HAP-1 (cell line): ENCODE results near the gene HILPDA.

Experiments used
- DNase-seq, 2 experiments: peaks; one replicate each; pipeline ENCODE4 v3.0.0-alpha.2; 2016 to 2020; ENCODE audit warnings: low spot score in 2 of 2
- H3K27me3 ChIP-seq: fragments of 250-450 bp; sonication (Bioruptor Pico); 2 replicates; pipeline ENCODE4 v1.5.1; 2020; ENCODE audit warnings: low read depth, mild to moderate bottlenecking, moderate library complexity
- H3K36me3 ChIP-seq: fragments of 250-450 bp; sonication (Bioruptor Pico); replicated peaks from 2 replicates; pipeline ENCODE4 v1.5.1; 2020; ENCODE audit warnings: mild to moderate bottlenecking
- H3K4me1 ChIP-seq: fragments of 250-450 bp; sonication (Bioruptor Pico); 2 replicates; pipeline ENCODE4 v1.5.1; 2020; ENCODE audit warnings: mild to moderate bottlenecking
- H3K4me3 ChIP-seq: fragments of 250-450 bp; sonication (Bioruptor Pico); 2 replicates; pipeline ENCODE4 v1.5.1; 2020; ENCODE audit warnings: mild to moderate bottlenecking, moderate library complexity
- H3K9me3 ChIP-seq: fragments of 250-450 bp; sonication (Bioruptor Pico); 2 replicates; pipeline ENCODE4 v1.5.1; 2020; ENCODE audit warnings: mild to moderate bottlenecking, moderate library complexity
- in situ Hi-C: fragments of 300-500 bp; cut with MboI; formaldehyde crosslinking; loops from 3 replicates; pipeline ENCODE4 v1.14.3; 2020; ENCODE audit warnings: low sequenced_read_pairs, inconsistent platforms, mixed read lengths

The HILPDA gene, protein sequence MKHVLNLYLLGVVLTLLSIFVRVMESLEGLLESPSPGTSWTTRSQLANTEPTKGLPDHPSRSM

GRCh38 chr7:128455543-128456254 is at the start of gene HILPDA:
HILPDA (plus strand) TSS chr7:128455878; CDS start chr7:128457269, 1,391 bp downstream.
- in situ Hi-C loops: no loop called here
- H3K4me1 ChIP-seq: peaks cover 12% of the 10 kb centered on the region

GRCh38 chr7:128406314-128407232 is 49.1 kb upstream of the HILPDA start:
- Histone ChIP-seq H3K4me1 (peaks cover 33% of the 10 kb centered on the region), H3K9me3 (no peaks in the 10 kb centered on the region), H3K4me3 (no peak overlapping the region), H3K36me3 (peaks cover 22% of the 10 kb centered on the region), H3K27me3 (no peaks in the 10 kb centered on the region)
- no peak for DNase-seq
- in situ Hi-C loops: no loop called here

More at GRCh38 chr7:128455543-128456254, at the start of gene HILPDA:
- H3K27me3 ChIP-seq: peaks cover 5% of the 10 kb centered on the region; the same call in 1 of the 2 replicates
- no peaks in the 10 kb centered on the region for H3K9me3 ChIP-seq
- peaks cover 11% of the 10 kb centered on the region for H3K36me3 ChIP-seq
- peak; percentile 83 to 95 for DNase-seq
- H3K4me3 ChIP-seq: peak within 1 kb of the TSS; percentile 85

GRCh38 chr7:128407233-128407589 is 48.5 kb upstream of the HILPDA start:
- in situ Hi-C loops: no loop called here
- H3K4me1 ChIP-seq: peaks cover 33% of the 10 kb centered on the region
- no peak for DNase-seq

GRCh38 chr7:128407751-128408708 is 47.6 kb upstream of the HILPDA start:
- in situ Hi-C loops: no loop called here
- no peaks in the 10 kb centered on the region for H3K9me3 ChIP-seq
- no peaks in the 10 kb centered on the region for H3K27me3 ChIP-seq
- peak in 1 of 2 experiments; percentile 34 for DNase-seq
- H3K4me1 ChIP-seq: peaks cover 33% of the 10 kb centered on the region
- H3K4me3 ChIP-seq: peak overlapping the region; percentile 57
- H3K36me3 ChIP-seq: peaks cover 10% of the 10 kb centered on the region

More at GRCh38 chr7:128407233-128407589, 48.5 kb upstream of the HILPDA start:
- H3K36me3 ChIP-seq: peaks cover 18% of the 10 kb centered on the region
- no peaks in the 10 kb centered on the region for H3K9me3 ChIP-seq
- H3K27me3 ChIP-seq: no peaks in the 10 kb centered on the region
- H3K4me3 ChIP-seq: no peak overlapping the region

GRCh38 chr7:128408709-128409595 is 46.7 kb upstream of the HILPDA start:
- Histone ChIP-seq H3K4me3 (peak overlapping the region; percentile 57), H3K9me3 (no peaks in the 10 kb centered on the region), H3K27me3 (no peaks in the 10 kb centered on the region), H3K36me3 (peaks cover 4% of the 10 kb centered on the region), H3K4me1 (peaks cover 32% of the 10 kb centered on the region)
- in situ Hi-C loops: no loop called here
- peak in 1 of 2 experiments; percentile 46 for DNase-seq

GRCh38 chr7:128409596-128410450 is 45.9 kb upstream of the HILPDA start, which contains the start of gene IMPDH1:
IMPDH1 (minus strand) TSS chr7:128409982; CDS start chr7:128409901, 81 bp downstream.
- H3K36me3 ChIP-seq: peaks cover under 1% of the 10 kb centered on the region
- H3K4me1 ChIP-seq: peaks cover 23% of the 10 kb centered on the region
- H3K9me3 ChIP-seq: no peaks in the 10 kb centered on the region
- H3K4me3 ChIP-seq: peak within 1 kb of the TSS; percentile 57
- in situ Hi-C loops: no loop called here
- H3K27me3 ChIP-seq: no peaks in the 10 kb centered on the region
- peak; percentile 73 to 94 for DNase-seq

GRCh38 chr7:128410451-128410753 is 45.3 kb upstream of the HILPDA start:
- H3K9me3 ChIP-seq: no peaks in the 10 kb centered on the region
- no peaks in the 10 kb centered on the region; the same call in none of the 2 replicates for H3K36me3 ChIP-seq
- H3K4me3 ChIP-seq: peak overlapping the region; percentile 57
- peaks cover 22% of the 10 kb centered on the region for H3K4me1 ChIP-seq
- no peaks in the 10 kb centered on the region for H3K27me3 ChIP-seq
- in situ Hi-C loops: no loop called here
- no peak for DNase-seq

DNA sequence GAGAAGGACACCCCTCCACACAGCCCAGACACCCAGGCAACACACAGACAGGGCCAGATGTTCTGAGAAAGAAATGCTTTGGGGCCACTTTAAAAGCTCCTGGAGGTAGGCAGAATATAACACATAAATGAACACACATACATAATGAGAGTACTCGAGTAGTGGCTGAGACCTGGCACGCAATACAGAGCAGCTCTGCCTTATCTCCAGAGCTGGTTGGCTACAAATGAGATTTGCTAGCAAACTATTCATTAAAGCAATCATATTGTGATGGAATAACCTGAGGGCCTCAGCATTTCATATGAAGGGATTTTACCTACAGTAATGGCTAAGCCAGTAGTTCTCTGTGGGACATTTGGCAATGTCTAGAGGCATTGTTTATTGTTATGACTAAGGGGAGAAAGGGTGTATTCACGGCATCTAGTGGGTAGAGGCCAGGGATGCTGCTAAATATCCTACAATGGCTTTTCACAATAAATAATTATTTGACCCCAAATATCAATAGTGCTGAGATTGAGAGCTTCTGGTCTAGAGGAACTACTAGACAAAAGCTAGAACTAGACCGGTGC is 40.4 kb upstream of the HILPDA start:
- no peak for DNase-seq

GRCh38 chr7:128417071-128417470 is 38.6 kb upstream of the HILPDA start:
- Histone ChIP-seq H3K27me3 (no peaks in the 10 kb centered on the region), H3K9me3 (no peaks in the 10 kb centered on the region), H3K4me1 (no peaks in the 10 kb centered on the region), H3K4me3 (no peak overlapping the region), H3K36me3 (no peaks in the 10 kb centered on the region)
- DNase-seq: no peak
- in situ Hi-C loops: no loop called here

More for the DNA sequence above, 40.4 kb upstream of the HILPDA start:
- Histone ChIP-seq H3K4me3 (no peak overlapping the region), H3K27me3 (no peaks in the 10 kb centered on the region), H3K4me1 (peaks cover 3% of the 10 kb centered on the region), H3K36me3 (no peaks in the 10 kb centered on the region), H3K9me3 (no peaks in the 10 kb centered on the region)
- in situ Hi-C loops: no loop called here

GRCh38 chr7:128419257-128419656 is 36.4 kb upstream of the HILPDA start:
- H3K4me3 ChIP-seq: no peak overlapping the region
- DNase-seq: no peak
- in situ Hi-C loops: no loop called here
- H3K36me3 ChIP-seq: no peaks in the 10 kb centered on the region
- H3K27me3 ChIP-seq: no peaks in the 10 kb centered on the region
- H3K4me1 ChIP-seq: no peaks in the 10 kb centered on the region
- no peaks in the 10 kb centered on the region for H3K9me3 ChIP-seq

- no peak for DNase-seq
- in situ Hi-C loops: no loop called here
- H3K36me3 ChIP-seq: no peaks in the 10 kb centered on the region
- no peaks in the 10 kb centered on the region for H3K27me3 ChIP-seq
- H3K4me1 ChIP-seq: no peaks in the 10 kb centered on the region
- H3K4me3 ChIP-seq: no peak overlapping the region
- H3K9me3 ChIP-seq: no peaks in the 10 kb centered on the region
Observed at GRCh38 chr7:128420773-128421172, 34.9 kb upstream of the HILPDA start.
